Skeletal muscle satellite cell (primary cell): Measurements from ENCODE around the gene NARS2. TPM values are rescaled to one million over a fixed set of nuclear protein-coding genes. Genes with fewer than 3 reads are reported as not detected.
"Not testable (repeated sequence)": the region's sequence is repeated elsewhere in the genome, so short reads cannot be mapped to it uniquely, and the experiment has no call there.

ENCODE experiments used
- H3K27me3 ChIP-seq: 2 replicates; pipeline ENCODE4 v1.7.0; 2013; ENCODE audit warnings: low read length; ENCODE audit not compliant: control insufficient read depth, insufficient read depth
- H3K36me3 ChIP-seq: 2 replicates; pipeline ENCODE4 v1.7.0; 2013; ENCODE audit warnings: mild to moderate bottlenecking, control low read depth, low read length; ENCODE audit not compliant: insufficient read depth
- H3K4me1 ChIP-seq: 2 replicates; pipeline ENCODE4 v1.7.0; 2013; ENCODE audit warnings: low read length; ENCODE audit not compliant: control insufficient read depth, insufficient read depth
- H3K4me2 ChIP-seq: 2 replicates; pipeline ENCODE4 v1.7.0; 2013; ENCODE audit warnings: mild to moderate bottlenecking, low read length
- H3K4me3 ChIP-seq: 2 replicates; pipeline ENCODE4 v1.7.0; 2013; ENCODE audit warnings: low read length
- H3K9ac ChIP-seq: 2 replicates; pipeline ENCODE4 v1.7.0; 2013; ENCODE audit warnings: mild to moderate bottlenecking, low read depth, low read length, moderate library complexity
- H3K9me3 ChIP-seq: replicated peaks from 2 replicates; pipeline ENCODE4 v1.7.0; 2013; ENCODE audit warnings: mild to moderate bottlenecking, control low read depth, low read length
- total RNA-seq: library from RNA; depleted of rRNA; stranded (reverse); fragments of >200 nt; gene quantifications from 2 replicates; pipeline ENCODE4 v1.2.3, GENCODE V29; 2012; rRNA removed

Gene NARS2, protein sequence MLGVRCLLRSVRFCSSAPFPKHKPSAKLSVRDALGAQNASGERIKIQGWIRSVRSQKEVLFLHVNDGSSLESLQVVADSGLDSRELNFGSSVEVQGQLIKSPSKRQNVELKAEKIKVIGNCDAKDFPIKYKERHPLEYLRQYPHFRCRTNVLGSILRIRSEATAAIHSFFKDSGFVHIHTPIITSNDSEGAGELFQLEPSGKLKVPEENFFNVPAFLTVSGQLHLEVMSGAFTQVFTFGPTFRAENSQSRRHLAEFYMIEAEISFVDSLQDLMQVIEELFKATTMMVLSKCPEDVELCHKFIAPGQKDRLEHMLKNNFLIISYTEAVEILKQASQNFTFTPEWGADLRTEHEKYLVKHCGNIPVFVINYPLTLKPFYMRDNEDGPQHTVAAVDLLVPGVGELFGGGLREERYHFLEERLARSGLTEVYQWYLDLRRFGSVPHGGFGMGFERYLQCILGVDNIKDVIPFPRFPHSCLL
- total RNA-seq, result 7.9 and 16.0 TPM in 2 replicates

DNA sequence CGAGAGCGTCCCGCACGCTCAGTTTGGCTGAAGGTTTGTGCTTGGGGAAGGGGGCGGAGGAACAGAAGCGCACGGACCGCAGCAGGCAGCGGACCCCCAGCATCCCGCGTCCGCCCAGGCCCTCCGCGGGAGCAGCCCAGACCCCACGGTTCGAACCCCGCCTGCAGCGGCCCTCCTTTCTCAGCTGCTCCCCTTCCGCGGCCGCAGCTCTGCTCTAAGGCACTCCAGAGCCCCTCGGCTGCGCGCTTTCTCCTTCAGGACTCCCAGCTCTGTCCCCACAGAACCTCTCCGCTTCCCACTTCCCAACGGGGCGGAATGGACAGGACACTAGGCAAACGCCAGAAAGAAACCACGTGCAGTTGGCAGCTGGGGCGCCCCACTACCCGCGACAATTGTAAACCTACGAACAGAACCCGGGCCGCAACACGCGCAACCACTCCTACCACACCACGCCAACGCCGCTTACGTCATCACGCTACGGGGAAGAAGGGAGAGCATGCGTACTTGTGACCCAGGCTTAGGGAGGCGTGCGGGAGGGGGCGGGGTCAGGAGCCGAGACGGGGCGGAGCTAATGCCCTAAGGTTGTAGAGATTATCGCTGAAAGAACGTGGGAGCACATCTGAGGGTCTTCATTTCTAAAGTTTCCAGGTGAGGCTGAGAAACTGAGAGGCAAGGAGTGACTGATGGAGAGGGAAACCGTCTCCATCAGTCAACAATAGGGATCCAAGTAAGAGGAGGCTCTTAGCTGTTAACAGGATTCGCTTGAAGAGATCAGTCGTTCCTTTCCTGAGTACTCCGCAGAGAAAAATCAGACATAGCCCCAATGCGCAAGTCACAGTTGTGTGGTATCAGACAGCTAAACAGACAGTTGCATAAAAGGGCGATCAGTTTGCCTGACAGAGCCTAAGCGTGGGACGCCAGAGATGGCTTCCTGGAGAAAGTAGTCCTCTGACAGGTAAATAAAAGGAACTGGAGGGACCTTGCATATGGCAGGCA is at the start of gene NARS2:
Gene NARS2, minus strand, starts transcription at position 479 of the 996 bp plus-strand sequence. Its CDS starts 376 bp downstream, at position 103.
- H3K4me2 ChIP-seq, result peak within 1 kb of the TSS; percentile 88
- H3K4me1 ChIP-seq, result peaks cover 15% of the 10 kb centered on the region
- H3K9me3 ChIP-seq, result no peaks in the 10 kb centered on the region
- H3K36me3 ChIP-seq, result no peaks in the 10 kb centered on the region
- peak within 1 kb of the TSS; percentile 96 for H3K4me3 ChIP-seq
- no peaks in the 10 kb centered on the region for H3K27me3 ChIP-seq
- peak within 1 kb of the TSS; percentile 92 for H3K9ac ChIP-seq

DNA sequence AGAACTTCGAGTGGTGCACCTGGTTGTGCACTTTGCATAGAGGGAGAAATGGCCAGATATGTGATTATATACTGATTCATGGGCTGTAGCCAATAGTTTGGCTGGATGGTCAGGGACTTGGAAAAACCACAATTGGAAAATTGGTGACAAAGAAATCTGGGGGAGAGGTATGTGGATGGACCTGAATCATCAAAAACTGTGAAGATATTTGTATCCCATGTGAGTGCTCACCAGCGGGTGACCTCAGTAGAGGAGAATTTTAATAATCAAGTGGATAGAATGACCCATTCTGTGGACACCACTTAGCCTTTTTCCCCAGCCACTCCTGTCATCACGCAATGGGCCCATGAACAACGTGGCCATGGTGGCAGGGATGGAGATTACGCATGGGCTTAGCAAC is 48.0 kb upstream of the NARS2 start:
- Histone ChIP-seq H3K27me3 (peaks cover 2% of the 10 kb centered on the region), H3K9me3 (no peaks in the 10 kb centered on the region), H3K36me3 (no peaks in the 10 kb centered on the region), H3K4me1 (no peaks in the 10 kb centered on the region), H3K4me2 (no peak overlapping the region), H3K9ac (no peak overlapping the region), H3K4me3 (no peak overlapping the region)

DNA sequence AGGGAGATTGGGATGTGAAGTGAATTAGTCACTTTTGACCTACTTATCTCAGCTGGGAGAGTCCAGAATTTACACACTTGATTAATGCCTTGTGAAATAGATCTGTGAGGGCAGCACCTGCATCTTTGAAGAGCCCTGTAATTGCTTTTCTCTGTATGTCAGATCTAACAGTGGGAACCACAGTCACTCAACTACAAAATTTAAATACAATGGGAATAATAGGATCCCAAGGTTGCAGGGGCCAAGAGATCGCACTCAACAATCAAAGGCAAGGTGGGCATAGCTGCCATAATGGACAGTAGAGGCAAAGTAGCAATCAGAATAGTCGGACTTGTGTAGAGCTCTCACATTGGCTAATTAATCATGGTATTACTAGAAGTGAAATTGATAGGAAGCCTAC is 45.5 kb upstream of the NARS2 start:
- Histone ChIP-seq H3K4me3 (no peak overlapping the region), H3K27me3 (peaks cover 5% of the 10 kb centered on the region), H3K4me2 (no peak overlapping the region), H3K4me1 (no peaks in the 10 kb centered on the region), H3K36me3 (no peaks in the 10 kb centered on the region), H3K9me3 (no peaks in the 10 kb centered on the region), H3K9ac (no peak overlapping the region)

DNA sequence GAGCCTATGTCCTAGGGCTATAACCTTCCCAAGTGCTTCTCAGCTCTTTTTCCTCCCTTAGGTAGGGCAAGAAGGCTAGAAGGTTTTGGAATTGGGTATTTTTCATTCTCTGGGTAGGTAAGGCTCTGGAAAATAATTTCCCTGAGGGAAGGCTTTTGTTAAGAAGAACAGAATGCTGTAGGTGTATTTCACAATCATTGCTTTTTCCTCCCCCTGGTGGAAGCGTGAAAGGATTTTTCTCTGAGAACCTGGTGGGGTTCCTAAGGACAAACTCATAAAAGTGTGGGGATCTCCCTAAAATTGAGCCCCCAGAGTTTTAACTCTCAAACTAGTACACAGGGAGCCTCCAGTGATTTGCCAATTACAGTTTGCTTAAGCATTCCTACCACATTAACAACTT is 41.1 kb upstream of the NARS2 start:
- no peaks in the 10 kb centered on the region for H3K36me3 ChIP-seq
- no peak overlapping the region for H3K4me3 ChIP-seq
- H3K9ac ChIP-seq, result no peak overlapping the region
- no peaks in the 10 kb centered on the region for H3K9me3 ChIP-seq
- no peak overlapping the region for H3K4me2 ChIP-seq
- H3K27me3 ChIP-seq, result peaks cover 3% of the 10 kb centered on the region
- no peaks in the 10 kb centered on the region for H3K4me1 ChIP-seq

DNA sequence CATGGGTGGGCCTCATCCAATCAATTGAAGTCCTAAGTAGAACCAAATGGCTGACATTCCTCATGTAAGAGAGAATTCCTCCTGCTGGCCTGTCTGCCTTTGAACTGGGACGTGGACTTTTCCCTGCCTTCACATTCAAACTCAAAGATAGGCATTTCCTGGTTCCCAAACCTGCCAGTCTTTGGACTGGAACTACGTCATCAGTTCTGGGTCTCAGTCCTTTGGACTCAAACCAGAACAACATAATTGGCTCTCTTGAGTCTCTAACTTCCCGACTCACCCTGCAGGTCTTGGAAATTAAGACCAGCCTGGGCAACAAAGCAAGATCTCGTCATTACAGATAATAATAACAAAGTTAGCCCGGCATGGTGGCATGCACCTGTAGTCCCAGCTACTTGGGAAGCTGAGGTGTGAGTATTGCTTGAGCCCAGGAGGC is 38.7 kb upstream of the NARS2 start:
- no peak overlapping the region for H3K4me3 ChIP-seq
- H3K27me3 ChIP-seq, result peaks cover 3% of the 10 kb centered on the region
- no peak overlapping the region for H3K4me2 ChIP-seq
- H3K36me3 ChIP-seq, result no peaks in the 10 kb centered on the region
- no peaks in the 10 kb centered on the region for H3K9me3 ChIP-seq
- H3K4me1 ChIP-seq, result no peaks in the 10 kb centered on the region
- H3K9ac ChIP-seq, result no peak overlapping the region

DNA sequence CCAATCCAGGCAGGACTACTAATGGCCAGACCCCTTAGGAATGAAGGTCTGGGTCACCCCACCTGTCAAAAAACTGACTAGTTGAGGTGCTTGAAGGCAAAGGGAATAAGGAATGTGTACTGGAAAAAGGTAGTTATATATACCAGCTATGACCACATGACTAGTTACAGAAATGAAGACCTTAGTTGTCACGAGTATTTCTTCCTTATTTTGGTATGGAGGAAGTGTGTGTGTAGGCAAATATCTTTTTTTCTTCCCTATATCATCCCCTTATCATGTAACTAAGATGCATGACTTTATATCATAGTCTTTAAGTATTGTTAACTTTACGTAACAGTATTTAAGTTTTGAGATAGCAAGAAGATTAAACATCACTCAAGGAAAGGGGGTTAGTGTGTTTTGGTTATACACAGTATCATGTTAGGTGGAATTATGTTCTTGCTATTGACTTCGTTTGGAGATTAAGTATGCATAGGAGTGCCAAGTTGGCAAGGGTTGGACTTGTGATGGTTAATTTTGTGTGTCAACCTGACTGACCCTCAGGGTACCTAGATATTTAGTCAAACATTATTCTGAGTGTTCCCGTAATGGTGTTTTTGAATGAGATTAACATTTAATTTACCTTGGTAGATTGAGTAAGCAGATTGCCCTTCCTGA is 38.2 kb upstream of the NARS2 start:
- H3K9ac ChIP-seq, result no peak overlapping the region
- no peak overlapping the region for H3K4me2 ChIP-seq
- no peaks in the 10 kb centered on the region for H3K4me1 ChIP-seq
- peaks cover 3% of the 10 kb centered on the region for H3K27me3 ChIP-seq
- no peaks in the 10 kb centered on the region for H3K9me3 ChIP-seq
- H3K4me3 ChIP-seq, result no peak overlapping the region
- H3K36me3 ChIP-seq, result no peaks in the 10 kb centered on the region

DNA sequence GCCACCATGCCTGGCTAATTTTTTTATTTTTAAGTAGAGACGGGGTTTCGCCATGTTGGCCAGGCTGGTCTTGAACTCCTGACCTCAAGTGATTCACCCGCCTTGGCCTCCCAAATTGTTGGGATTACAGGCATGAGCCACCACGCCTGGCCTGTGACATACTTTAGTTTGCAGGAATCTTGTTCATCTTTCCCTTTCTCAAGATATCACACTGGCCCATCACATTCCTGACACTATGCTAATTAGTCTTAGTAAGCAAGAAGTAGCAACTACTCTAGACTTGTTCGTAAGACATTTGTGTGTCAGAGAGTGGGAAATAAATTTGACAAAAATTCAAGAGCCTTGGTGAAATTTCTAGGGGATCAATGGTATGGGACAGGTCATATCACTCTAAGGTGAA is 34.7 kb upstream of the NARS2 start:
- not testable (repeated sequence) for H3K9ac ChIP-seq, H3K4me3 ChIP-seq, H3K9me3 ChIP-seq, H3K27me3 ChIP-seq, H3K36me3 ChIP-seq, H3K4me1 ChIP-seq, H3K4me2 ChIP-seq

DNA sequence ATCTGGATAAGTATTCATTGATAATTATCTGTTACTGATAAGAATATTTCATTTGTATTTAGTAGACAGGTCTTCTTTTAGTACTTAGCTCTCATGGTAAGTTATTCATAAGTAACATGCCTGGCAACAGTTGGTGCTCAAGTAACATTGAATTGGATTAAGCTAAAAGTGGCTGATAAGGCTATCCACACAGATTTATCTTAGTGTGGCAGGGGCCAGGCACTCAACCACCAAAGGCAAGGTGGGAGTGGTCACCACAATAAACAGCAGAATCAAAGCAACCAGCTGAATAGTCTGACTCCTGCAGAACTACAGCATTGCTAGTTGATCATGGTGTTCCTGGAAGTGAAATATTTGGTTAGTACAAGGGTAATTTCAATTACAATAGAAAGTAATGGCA is 33.0 kb upstream of the NARS2 start:
- Histone ChIP-seq H3K4me2 (no peak overlapping the region), H3K9me3 (no peaks in the 10 kb centered on the region), H3K4me3 (no peak overlapping the region), H3K9ac (no peak overlapping the region), H3K4me1 (no peaks in the 10 kb centered on the region), H3K36me3 (no peaks in the 10 kb centered on the region), H3K27me3 (peaks cover 4% of the 10 kb centered on the region)

DNA sequence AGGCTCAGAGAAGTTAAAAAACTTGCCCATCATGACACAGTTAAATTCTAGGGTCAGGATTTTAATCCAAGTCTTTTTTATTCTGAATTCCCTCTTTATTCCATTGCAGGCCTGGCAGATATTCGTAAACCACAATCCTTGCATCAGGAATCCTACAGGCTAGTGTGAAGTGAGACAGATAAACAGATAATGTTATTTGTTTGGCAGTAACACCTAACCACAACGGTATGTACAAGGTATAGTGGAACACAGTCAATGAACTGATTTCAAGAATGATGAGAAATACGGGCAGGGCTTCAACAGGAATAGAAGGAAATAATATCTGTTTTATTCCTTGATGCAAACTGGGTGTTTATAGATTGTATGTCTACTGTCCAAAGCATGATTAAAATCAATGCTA is 32.0 kb upstream of the NARS2 start:
- no peaks in the 10 kb centered on the region for H3K4me1 ChIP-seq
- no peak overlapping the region for H3K9ac ChIP-seq
- no peaks in the 10 kb centered on the region for H3K9me3 ChIP-seq
- no peaks in the 10 kb centered on the region for H3K36me3 ChIP-seq
- no peak overlapping the region for H3K4me3 ChIP-seq
- peaks cover 9% of the 10 kb centered on the region for H3K27me3 ChIP-seq
- no peak overlapping the region for H3K4me2 ChIP-seq

DNA sequence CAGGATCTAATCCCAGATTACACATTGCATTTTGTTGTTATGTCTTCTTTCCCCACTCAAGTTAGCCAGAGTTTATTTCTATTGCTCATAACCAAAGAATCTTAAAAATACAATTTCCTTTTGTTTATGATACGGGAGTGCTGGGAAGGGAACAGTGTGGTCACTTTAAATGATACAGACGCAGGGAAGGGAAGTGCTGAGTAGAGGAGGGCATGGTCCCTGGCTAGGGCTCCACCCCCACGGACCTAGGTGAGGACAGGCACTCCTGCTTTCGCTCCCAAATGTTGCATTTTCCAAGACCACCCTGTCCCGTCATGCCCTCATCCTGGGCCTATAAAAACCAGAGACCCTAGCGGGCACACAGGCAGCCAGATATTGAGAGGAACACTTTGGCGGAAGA is 30.6 kb upstream of the NARS2 start:
- H3K4me3 ChIP-seq, result no peak overlapping the region

DNA sequence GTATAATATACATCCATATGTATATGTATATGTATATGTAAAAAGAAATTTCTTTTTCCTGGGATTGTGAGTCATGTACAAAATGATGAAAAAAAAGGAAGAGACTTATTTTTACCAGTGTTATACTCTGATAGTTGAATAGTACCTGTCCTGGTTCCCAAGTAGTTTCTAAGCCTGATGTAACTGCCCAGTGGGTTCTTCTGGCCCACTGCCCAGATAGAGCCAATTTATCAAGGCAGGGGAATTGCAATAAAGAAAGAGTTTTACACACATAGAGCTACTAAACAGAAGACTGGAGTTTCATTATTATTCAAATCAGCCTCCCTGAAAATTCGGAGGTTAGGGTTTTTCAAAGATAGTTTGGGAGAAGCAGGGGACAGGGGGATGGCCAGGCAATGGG is 29.1 kb upstream of the NARS2 start:
- Histone ChIP-seq H3K4me3 (no peak overlapping the region), H3K27me3 (peaks cover 9% of the 10 kb centered on the region), H3K4me2 (no peak overlapping the region), H3K9ac (no peak overlapping the region), H3K4me1 (no peaks in the 10 kb centered on the region), H3K9me3 (no peaks in the 10 kb centered on the region), H3K36me3 (no peaks in the 10 kb centered on the region)

More for the DNA sequence above, 30.6 kb upstream of the NARS2 start:
- no peak overlapping the region for H3K9ac ChIP-seq
- H3K9me3 ChIP-seq, result no peaks in the 10 kb centered on the region
- no peaks in the 10 kb centered on the region for H3K4me1 ChIP-seq
- H3K4me2 ChIP-seq, result no peak overlapping the region
- peaks cover 9% of the 10 kb centered on the region for H3K27me3 ChIP-seq
- H3K36me3 ChIP-seq, result no peaks in the 10 kb centered on the region
